HG03280 (cell line): Measurements from ENCODE around the gene SOCS1.

Source experiments
- ATAC-seq: cut with Tn5 transposase; IDR thresholded peaks from one replicate; pipeline ENCODE4 v1.9.1; 2021; ENCODE audit warnings: mild to moderate bottlenecking, moderate library complexity; ENCODE audit not compliant: unreplicated experiment

SOCS1 gene

GRCh38 chr16:11263737-11264136, 7.7 kb upstream of the SOCS1 start:
- no peak for ATAC-seq

- no peak for ATAC-seq
These were observed 6.9 kb upstream of the SOCS1 start for GRCh38 chr16:11262915-11263314.

GRCh38 chr16:11260596-11260966, 4.6 kb upstream of the SOCS1 start:
- no peak for ATAC-seq

GRCh38 chr16:11259655-11260595, 3.9 kb upstream of the SOCS1 start:
- no peak for ATAC-seq

- ATAC-seq, result no peak
These were observed 2.8 kb upstream of the SOCS1 start for GRCh38 chr16:11258553-11259492.

- no peak for ATAC-seq
These were observed 1.3 kb upstream of the SOCS1 start for GRCh38 chr16:11257131-11257938.

GRCh38 chr16:11256661-11257130, 692 bp upstream of the SOCS1 start:
- no peak for ATAC-seq

- ATAC-seq, result peak; percentile 6
These were observed 879 bp downstream of the SOCS1 start for GRCh38 chr16:11254913-11255736.

GRCh38 chr16:11253995-11254912, 1.8 kb downstream of the SOCS1 start:
- ATAC-seq, result no peak

GRCh38 chr16:11253009-11253994, 2.7 kb downstream of the SOCS1 start:
- ATAC-seq, result no peak

GRCh38 chr16:11252482-11252931, 3.5 kb downstream of the SOCS1 start:
- no peak for ATAC-seq

- ATAC-seq, result no peak
These were observed 4.2 kb downstream of the SOCS1 start for GRCh38 chr16:11251525-11252481.

- ATAC-seq, result no peak
These were observed 5.0 kb downstream of the SOCS1 start for GRCh38 chr16:11250786-11251524.

- ATAC-seq, result no peak
These were observed 5.8 kb downstream of the SOCS1 start for GRCh38 chr16:11250091-11250785.
